Fibroblast of lung (primary cell): ENCODE results near the gene DEPDC1B. TPM values are rescaled to one million over a fixed set of nuclear protein-coding genes. Genes with fewer than 3 reads are reported as not detected.

Experiments
- DNase-seq, 2 donors: peaks; one replicate each; pipeline versions ENCODE4 v3.0.0 to v3.0.0-alpha.2; 2010; ENCODE audit warnings: low read depth in 2 of 2
- H2AFZ ChIP-seq: 2 replicates; pipeline ENCODE4 v1.5.1; 2012; ENCODE audit warnings: low read length, control low read depth, inconsistent platforms
- H3K27ac ChIP-seq: 2 replicates; pipeline ENCODE4 v1.5.1; 2011; ENCODE audit warnings: low read length, control low read depth; ENCODE audit not compliant: insufficient read depth
- H3K27me3 ChIP-seq: 2 replicates; pipeline ENCODE4 v1.5.1; 2011; ENCODE audit warnings: mild to moderate bottlenecking, low read length; ENCODE audit not compliant: control insufficient read depth, insufficient read depth
- H3K36me3 ChIP-seq: 2 replicates; pipeline ENCODE4 v1.5.1; 2011; ENCODE audit warnings: low read length; ENCODE audit not compliant: control insufficient read depth, insufficient read depth
- H3K4me1 ChIP-seq: 2 replicates; pipeline ENCODE4 v1.5.1; 2011; ENCODE audit warnings: low read length; ENCODE audit not compliant: control insufficient read depth, insufficient read depth; ENCODE audit errors: extremely low read depth
- H3K4me2 ChIP-seq: 2 replicates; pipeline ENCODE4 v1.5.1; 2011; ENCODE audit warnings: low read length, control low read depth; ENCODE audit not compliant: insufficient read depth; ENCODE audit errors: extremely low read depth
- H3K4me3 ChIP-seq, 4 experiments: fragments of 200-600 bp in 1 of 4; sonication (generic) in 1 of 4; replicated peaks in 1 of 4; 2 replicates each; pipeline ENCODE4 v1.5.1; 2011 to 2016; ENCODE audit warnings: low read length in 4 of 4, low read depth in 3 of 4, mild to moderate bottlenecking in 3 of 4, control low read depth in 2 of 4, inconsistent platforms in 1 of 4, mixed read lengths in 1 of 4; ENCODE audit not compliant: insufficient read depth in 1 of 4; ENCODE audit errors: control extremely low read depth in 1 of 4
- H3K79me2 ChIP-seq: 2 replicates; pipeline ENCODE4 v1.5.1; 2012; ENCODE audit warnings: mild to moderate bottlenecking, low read length, inconsistent platforms; ENCODE audit not compliant: control insufficient read depth, insufficient read depth
- H3K9ac ChIP-seq: 2 replicates; pipeline ENCODE4 v1.5.1; 2011; ENCODE audit warnings: mild to moderate bottlenecking, low read length, control low read depth; ENCODE audit not compliant: insufficient read depth
- H3K9me3 ChIP-seq: 2 replicates; pipeline ENCODE4 v1.5.1; 2012; ENCODE audit warnings: low read depth, low read length; ENCODE audit not compliant: control insufficient read depth, insufficient read depth
- H4K20me1 ChIP-seq: 2 replicates; pipeline ENCODE4 v1.5.1; 2011; ENCODE audit warnings: low read length; ENCODE audit not compliant: control insufficient read depth, insufficient read depth; ENCODE audit errors: extremely low read depth
- EZH2 ChIP-seq: IDR thresholded peaks from 2 replicates; pipeline ENCODE4 v1.5.1; 2012; ENCODE audit warnings: low read length, control low read depth, mild to moderate bottlenecking; ENCODE audit errors: missing control alignments
- polyA plus RNA-seq, 2 donors: library from polyadenylated mRNA; depleted of rRNA in 1 of 2; stranded (reverse) in 1 of 2; unstranded in 1 of 2; fragments of >200 nt; gene quantifications; 2 replicates each; pipeline ENCODE4 v1.2.1, GENCODE V29; 2011 to 2012; ENCODE audit warnings: missing spikeins in 1 of 2
- total RNA-seq: library from RNA; depleted of rRNA; stranded (reverse); fragments of >200 nt; gene quantifications from 2 replicates; pipeline ENCODE4 v1.2.1, GENCODE V29; 2014
- TF ChIP-seq, protein P1 (sequence below), 2 donors: IDR thresholded peaks in 1 of 2; conservative IDR thresholded peaks in 1 of 2; 1 replicate in 1 of 2; 2 replicates in 1 of 2; pipeline ENCODE4 v1.5.1; 2011 to 2012; ENCODE audit warnings: low read length in 2 of 2, control low read depth in 1 of 2, inconsistent platforms in 1 of 2, low read depth in 1 of 2, mild to moderate bottlenecking in 1 of 2

The DEPDC1B gene
- total and polyA plus RNA-seq, 2 donors (not counting 1 experiment from before 2014, with no cell fraction given), result 2.5 to 3.2 TPM

DNA sequence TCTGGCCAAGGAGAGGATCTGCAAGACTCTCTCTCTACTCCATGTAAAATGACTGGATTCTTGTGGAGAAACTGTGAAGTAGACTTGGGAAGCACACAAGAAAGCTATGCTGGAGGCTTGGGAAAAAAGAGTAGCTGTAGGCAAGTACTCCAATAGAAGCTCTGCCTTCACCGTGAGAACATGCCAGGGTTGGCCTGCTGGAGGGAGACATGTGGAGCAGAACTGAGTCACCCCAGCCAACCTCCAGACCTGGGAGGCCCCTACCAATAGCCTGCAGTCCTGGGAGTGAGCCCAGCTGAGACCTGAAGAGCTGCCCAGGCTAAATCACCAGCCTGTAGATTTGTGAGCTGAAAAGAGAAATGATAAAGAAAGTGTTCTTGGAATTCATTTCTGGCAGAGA lies 66.6 kb downstream of the DEPDC1B start:
- Histone ChIP-seq H3K27ac (no peak overlapping the region), H3K79me2 (no peaks in the 10 kb centered on the region), H2AFZ (no peak overlapping the region), H3K9ac (no peak overlapping the region), H3K4me2 (no peak overlapping the region), H3K36me3 (no peaks in the 10 kb centered on the region), H3K4me1 (peaks cover 2% of the 10 kb centered on the region), H4K20me1 (no peaks in the 10 kb centered on the region), H3K9me3 (no peaks in the 10 kb centered on the region), H3K4me3 (no peak overlapping the region), H3K27me3 (no peaks in the 10 kb centered on the region)
- TF ChIP-seq, protein P1, sequence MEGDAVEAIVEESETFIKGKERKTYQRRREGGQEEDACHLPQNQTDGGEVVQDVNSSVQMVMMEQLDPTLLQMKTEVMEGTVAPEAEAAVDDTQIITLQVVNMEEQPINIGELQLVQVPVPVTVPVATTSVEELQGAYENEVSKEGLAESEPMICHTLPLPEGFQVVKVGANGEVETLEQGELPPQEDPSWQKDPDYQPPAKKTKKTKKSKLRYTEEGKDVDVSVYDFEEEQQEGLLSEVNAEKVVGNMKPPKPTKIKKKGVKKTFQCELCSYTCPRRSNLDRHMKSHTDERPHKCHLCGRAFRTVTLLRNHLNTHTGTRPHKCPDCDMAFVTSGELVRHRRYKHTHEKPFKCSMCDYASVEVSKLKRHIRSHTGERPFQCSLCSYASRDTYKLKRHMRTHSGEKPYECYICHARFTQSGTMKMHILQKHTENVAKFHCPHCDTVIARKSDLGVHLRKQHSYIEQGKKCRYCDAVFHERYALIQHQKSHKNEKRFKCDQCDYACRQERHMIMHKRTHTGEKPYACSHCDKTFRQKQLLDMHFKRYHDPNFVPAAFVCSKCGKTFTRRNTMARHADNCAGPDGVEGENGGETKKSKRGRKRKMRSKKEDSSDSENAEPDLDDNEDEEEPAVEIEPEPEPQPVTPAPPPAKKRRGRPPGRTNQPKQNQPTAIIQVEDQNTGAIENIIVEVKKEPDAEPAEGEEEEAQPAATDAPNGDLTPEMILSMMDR (conservative IDR thresholded peaks at IDR 0.05 in 1 of 2, IDR thresholded peaks at IDR 0.05 in 1 of 2; ENCODE audit: low read depth in 1 of 2, low read length in 2 of 2), result no peak
- no peak for TF ChIP-seq EZH2
- DNase-seq, result peak; percentile 75 to 88

DNA sequence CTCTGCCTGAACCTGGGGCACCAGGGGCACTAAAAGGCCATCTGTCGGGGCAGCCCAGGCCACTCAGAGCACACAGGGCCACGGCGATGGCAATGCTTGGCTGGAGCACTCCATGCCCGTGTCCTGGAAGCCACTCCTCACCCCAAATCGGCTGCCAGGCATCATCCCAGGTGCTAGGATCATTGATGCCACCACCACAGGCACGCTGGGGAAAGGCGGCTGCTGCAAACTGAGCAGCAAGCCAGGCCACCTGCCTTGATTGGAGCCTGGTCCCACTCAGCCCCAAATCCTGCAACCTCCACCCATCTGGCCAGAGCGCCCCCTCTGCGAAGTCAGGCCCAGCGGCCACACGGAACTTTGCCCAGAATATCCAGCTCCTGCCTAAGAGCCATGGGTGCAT lies 67.8 kb downstream of the DEPDC1B start:
- H3K9ac ChIP-seq, result no peak overlapping the region
- no peaks in the 10 kb centered on the region for H3K36me3 ChIP-seq
- peaks cover 2% of the 10 kb centered on the region for H3K4me1 ChIP-seq
- no peak for TF ChIP-seq EZH2
- TF ChIP-seq, protein P1 (conservative IDR thresholded peaks at IDR 0.05 in 1 of 2, IDR thresholded peaks at IDR 0.05 in 1 of 2; ENCODE audit: low read depth in 1 of 2, low read length in 2 of 2), result no peak
- H3K27ac ChIP-seq, result no peak overlapping the region
- no peaks in the 10 kb centered on the region for H3K9me3 ChIP-seq
- no peaks in the 10 kb centered on the region for H3K27me3 ChIP-seq
- H3K4me3 ChIP-seq, result no peak overlapping the region
- no peak for DNase-seq
- H3K4me2 ChIP-seq, result no peak overlapping the region
- H4K20me1 ChIP-seq, result no peaks in the 10 kb centered on the region
- no peaks in the 10 kb centered on the region for H3K79me2 ChIP-seq
- H2AFZ ChIP-seq, result no peak overlapping the region

- H3K27ac ChIP-seq, result no peak overlapping the region
Measured at GRCh38 chr5:60630836-60631235, 69.1 kb downstream of the DEPDC1B start.

More at GRCh38 chr5:60630836-60631235, 69.1 kb downstream of the DEPDC1B start:
- Histone ChIP-seq H2AFZ (no peak overlapping the region), H4K20me1 (no peaks in the 10 kb centered on the region), H3K4me2 (no peak overlapping the region), H3K4me3 (no peak overlapping the region), H3K79me2 (no peaks in the 10 kb centered on the region), H3K9me3 (no peaks in the 10 kb centered on the region), H3K36me3 (no peaks in the 10 kb centered on the region), H3K4me1 (peaks cover 2% of the 10 kb centered on the region), H3K27me3 (no peaks in the 10 kb centered on the region), H3K9ac (no peak overlapping the region)
- no peak for TF ChIP-seq EZH2
- TF ChIP-seq, protein P1 (conservative IDR thresholded peaks at IDR 0.05 in 1 of 2, IDR thresholded peaks at IDR 0.05 in 1 of 2; ENCODE audit: low read depth in 1 of 2, low read length in 2 of 2), result no peak
- no peak for DNase-seq
